Prostate gland (tissue), 2 donors: ENCODE data around the gene PINLYP.
"Not testable (repeated sequence)": the region's sequence is repeated elsewhere in the genome, so short reads cannot be mapped to it uniquely, and the experiment has no call there.

ENCODE experiments used
- CTCF ChIP-seq, 4 experiments: fragments of 200-600 bp in 2 of 4; fragments of 450-650 bp in 2 of 4; sonication (generic) in 2 of 4; IDR thresholded peaks; 1 replicate in 3 of 4; 2 replicates in 1 of 4; pipeline ENCODE4 v1.5.1; 2016 to 2019; ENCODE audit warnings: antibody characterized with exemption in 4 of 4, mild to moderate bottlenecking in 2 of 4, moderate library complexity in 2 of 4
- POLR2A ChIP-seq: fragments of 450-650 bp; IDR thresholded peaks from one replicate; pipeline ENCODE4 v1.6.1; 2016; ENCODE audit warnings: antibody characterized with exemption, mild to moderate bottlenecking
- POLR2AphosphoS5 ChIP-seq: sonication (generic); formaldehyde crosslinking; IDR thresholded peaks from one replicate; pipeline ENCODE4 v1.6.1; 2017; ENCODE audit warnings: antibody characterized with exemption

- not testable (repeated sequence) for TF ChIP-seq CTCF (IDR thresholded peaks at IDR 0.05); POLR2A; POLR2AphosphoS5
Measured at GRCh38 chr19:43600326-43600725, 24.7 kb downstream of the PINLYP start.
